Liver (tissue), 9 donors: Measurements from ENCODE around the gene FGD4. TPM values are rescaled to one million over a fixed set of nuclear protein-coding genes. Genes with fewer than 3 reads are reported as not detected.

Experiments
- DNase-seq: peaks from one replicate; pipeline ENCODE4 v3.0.0-alpha.2; 2017; ENCODE audit warnings: low spot score
- H3K27ac ChIP-seq, 2 donors: one replicate each; pipeline ENCODE4 v1.7.0; 2013; ENCODE audit warnings: inconsistent platforms in 2 of 2, low read length in 2 of 2, control low read depth in 1 of 2, low read depth in 1 of 2, mild to moderate bottlenecking in 1 of 2
- H3K27me3 ChIP-seq, 4 donors: one replicate each; pipeline versions ENCODE4 v1.6.1 to v1.7.0; 2013; ENCODE audit warnings: low read length in 3 of 4, inconsistent platforms in 1 of 4, mild to moderate bottlenecking in 1 of 4, moderate library complexity in 1 of 4; ENCODE audit not compliant: control insufficient read depth in 4 of 4, insufficient read depth in 4 of 4
- H3K36me3 ChIP-seq, 4 donors: one replicate each; pipeline versions ENCODE4 v1.6.1 to v1.7.0; 2013; ENCODE audit warnings: low read length in 3 of 4, mild to moderate bottlenecking in 3 of 4, low read depth in 1 of 4, moderate library complexity in 1 of 4; ENCODE audit not compliant: control insufficient read depth in 4 of 4, insufficient read depth in 3 of 4
- H3K4me1 ChIP-seq, 4 donors: one replicate each; pipeline versions ENCODE4 v1.6.1 to v1.7.0; 2013; ENCODE audit warnings: low read length in 3 of 4, mild to moderate bottlenecking in 3 of 4, moderate library complexity in 1 of 4; ENCODE audit not compliant: control insufficient read depth in 4 of 4, insufficient read depth in 4 of 4
- H3K4me3 ChIP-seq, 3 donors: one replicate each; pipeline versions ENCODE4 v1.6.1 to v1.7.0; 2013; ENCODE audit warnings: low read length in 3 of 3, control low read depth in 1 of 3, low read depth in 1 of 3, mild to moderate bottlenecking in 1 of 3
- H3K9ac ChIP-seq, 2 donors: one replicate each; pipeline ENCODE4 v1.7.0; 2013; ENCODE audit warnings: low read length in 2 of 2, mild to moderate bottlenecking in 2 of 2, moderate library complexity in 2 of 2, control low read depth in 1 of 2, low read depth in 1 of 2
- H3K9me3 ChIP-seq, 4 donors: one replicate each; pipeline versions ENCODE4 v1.6.1 to v1.7.0; 2013; ENCODE audit warnings: low read length in 3 of 4; ENCODE audit not compliant: control insufficient read depth in 4 of 4
- ATF3 ChIP-seq: IDR thresholded peaks from 2 replicates; pipeline ENCODE4 v1.6.1; 2016; ENCODE audit warnings: antibody characterized with exemption
- CTCF ChIP-seq: fragments of 150-350 bp; IDR thresholded peaks from 2 replicates; pipeline ENCODE4 v1.5.1; 2017; ENCODE audit warnings: improper control_type of control experiment, low read depth, low read length; ENCODE audit not compliant: missing input control
- EGR1 ChIP-seq, 2 donors: IDR thresholded peaks; 2 replicates each; pipeline ENCODE4 v1.6.1; 2016 to 2018; ENCODE audit warnings: antibody characterized with exemption in 2 of 2, low read depth in 2 of 2
- FOXA1 ChIP-seq: IDR thresholded peaks from 2 replicates; pipeline ENCODE4 v1.6.1; 2016; ENCODE audit warnings: antibody characterized with exemption
- FOXA2 ChIP-seq: IDR thresholded peaks from 2 replicates; pipeline ENCODE4 v1.6.1; 2016; ENCODE audit warnings: antibody characterized with exemption
- GABPA ChIP-seq, 2 donors: IDR thresholded peaks in 1 of 2; conservative IDR thresholded peaks in 1 of 2; 2 replicates each; pipeline ENCODE4 v1.6.1; 2016; ENCODE audit warnings: antibody characterized with exemption in 2 of 2, mild to moderate bottlenecking in 1 of 2, moderate library complexity in 1 of 2
- HNF4A ChIP-seq, 2 donors: conservative IDR thresholded peaks; 2 replicates each; pipeline ENCODE4 v1.6.1; 2016; ENCODE audit warnings: antibody characterized with exemption in 2 of 2, mild to moderate bottlenecking in 2 of 2
- HNF4G ChIP-seq: IDR thresholded peaks from 2 replicates; pipeline ENCODE4 v1.6.1; 2016; ENCODE audit warnings: antibody characterized with exemption
- JUND ChIP-seq, 2 donors: IDR thresholded peaks; 2 replicates each; pipeline ENCODE4 v1.6.1; 2016; ENCODE audit warnings: antibody characterized with exemption in 2 of 2
- MAX ChIP-seq: IDR thresholded peaks from 2 replicates; pipeline ENCODE4 v1.6.1; 2016; ENCODE audit warnings: antibody characterized with exemption
- NR2F2 ChIP-seq: IDR thresholded peaks from 2 replicates; pipeline ENCODE4 v1.6.1; 2016; ENCODE audit warnings: antibody characterized with exemption
- RAD21 ChIP-seq, 2 donors: IDR thresholded peaks; 2 replicates each; pipeline ENCODE4 v1.6.1; 2016; ENCODE audit warnings: antibody characterized with exemption in 2 of 2, mild to moderate bottlenecking in 2 of 2
- REST ChIP-seq: IDR thresholded peaks from 2 replicates; pipeline ENCODE4 v1.6.1; 2016; ENCODE audit warnings: antibody characterized with exemption, mild to moderate bottlenecking
- RXRA ChIP-seq, 2 donors: IDR thresholded peaks; 2 replicates each; pipeline ENCODE4 v1.6.1; 2017 to 2018; ENCODE audit warnings: antibody characterized with exemption in 2 of 2, mild to moderate bottlenecking in 1 of 2
- SP1 ChIP-seq: IDR thresholded peaks from 2 replicates; pipeline ENCODE4 v1.6.1; 2018; ENCODE audit warnings: antibody characterized with exemption, mild to moderate bottlenecking
- TAF1 ChIP-seq: conservative IDR thresholded peaks from 2 replicates; pipeline ENCODE4 v1.6.1; 2016; ENCODE audit warnings: antibody characterized with exemption, mild to moderate bottlenecking
- YY1 ChIP-seq: IDR thresholded peaks from 2 replicates; pipeline ENCODE4 v1.6.1; 2016; ENCODE audit warnings: antibody characterized with exemption, mild to moderate bottlenecking
- ZBTB33 ChIP-seq: IDR thresholded peaks from 2 replicates; pipeline ENCODE4 v1.6.1; 2016; ENCODE audit warnings: antibody characterized with exemption
- WGBS: extraction: QIAGEN DNeasy Blood & Tissue Kit; methylation state at CpG from one replicate; pipeline ENCODE4 v1.1.7; 2013; 5-methylcytosine and 5-hydroxymethylcytosine counted together
- polyA plus RNA-seq, 2 donors: library from polyadenylated mRNA; stranded (reverse) in 1 of 2; unstranded in 1 of 2; fragments of 200-250 nt in 1 of 2; fragments of >200 nt in 1 of 2; fragmentation: Nextera tagmentation in 1 of 2; extraction: Ambion mirVana in 1 of 2; gene quantifications; one replicate each; pipeline versions ENCODE4 v1.2.1 to v1.2.3, GENCODE V29; 2013 to 2015
- total RNA-seq, 2 donors: library from RNA; depleted of rRNA; stranded (reverse); fragments of >200 nt; gene quantifications; one replicate each; pipeline ENCODE4 v1.2.3, GENCODE V29; 2014
- donor health status: healthy.
- donor health status: healthy.
- donor health status: healthy.
- donor health status: healthy.
- donor health status: healthy.

The FGD4 gene
- total and polyA plus RNA-seq, 4 donors = 3.8 to 26.4 (median 9.0) TPM

DNA sequence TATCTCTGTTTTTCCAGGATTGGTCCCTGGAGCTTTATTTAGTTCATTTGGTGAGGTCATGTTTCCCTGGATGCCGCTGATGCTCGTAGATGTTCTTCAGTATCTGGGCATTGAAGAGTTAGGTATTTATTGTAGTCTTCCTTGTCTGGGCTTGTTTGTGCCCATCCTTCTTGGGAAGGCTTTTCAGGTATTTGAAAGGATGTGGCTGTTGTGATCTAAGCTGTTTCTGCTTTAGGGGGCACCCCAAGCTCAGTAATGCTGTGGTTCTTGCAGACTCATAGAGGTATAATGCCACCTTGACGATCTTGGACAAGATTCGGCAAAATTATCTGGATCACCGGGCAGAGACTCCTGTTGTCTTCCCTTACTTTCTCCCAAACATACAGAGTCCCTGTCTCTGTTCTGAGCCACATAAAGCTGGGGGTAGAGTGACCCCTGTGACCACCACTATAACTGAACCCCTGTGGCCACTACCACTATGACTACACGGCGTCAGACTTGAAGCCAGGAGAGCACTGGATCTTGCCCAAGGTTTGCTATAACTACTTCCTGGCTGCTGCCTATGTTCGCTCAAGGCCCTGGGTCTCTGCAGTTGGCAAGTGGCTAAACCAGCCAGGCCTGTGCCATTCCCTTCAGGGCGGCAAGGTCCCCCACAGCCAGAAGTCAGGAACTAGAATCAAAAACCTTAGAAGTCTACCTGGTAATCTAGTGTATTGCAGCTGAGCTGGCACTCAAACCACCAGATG is 40.9 kb downstream of the FGD4 start:
- Histone ChIP-seq H3K4me3 (no peak overlapping the region), H3K9ac (no peak overlapping the region), H3K27me3 (no peaks in the 10 kb centered on the region), H3K36me3 (no peaks in the 10 kb centered on the region), H3K4me1 (peaks cover 0 to 2% (median 0%) of the 10 kb centered on the region in 4 donors), H3K27ac (no peak overlapping the region), H3K9me3 (no peaks in the 10 kb centered on the region)
- TF ChIP-seq EGR1 (IDR thresholded peaks at IDR 0.05; ENCODE audit: low read depth in 2 of 2) = no peak
- no peak for DNase-seq
- WGBS = 92% methylated on average over 9 of the region's 9 CpGs

GRCh38 chr12:32443491-32443890 is 44.1 kb downstream of the FGD4 start:
- Histone ChIP-seq H3K9ac (no peak overlapping the region), H3K36me3 (no peaks in the 10 kb centered on the region), H3K4me1 (peaks cover 0 to 3% (median 0%) of the 10 kb centered on the region in 4 donors), H3K4me3 (no peak overlapping the region), H3K27me3 (no peaks in the 10 kb centered on the region), H3K27ac (no peak overlapping the region), H3K9me3 (no peaks in the 10 kb centered on the region)
- 96% methylated on average over 4 of the region's 4 CpGs for WGBS
- no peak for TF ChIP-seq RXRA (IDR thresholded peaks at IDR 0.05)
- TF ChIP-seq FOXA2 = no peak
- no peak for TF ChIP-seq YY1
- TF ChIP-seq FOXA1 = no peak
- TF ChIP-seq GABPA (IDR thresholded peaks at IDR 0.05 in 1 of 2, conservative IDR thresholded peaks at IDR 0.05 in 1 of 2) = no peak
- TF ChIP-seq REST = no peak
- no peak for TF ChIP-seq ATF3
- TF ChIP-seq HNF4A (conservative IDR thresholded peaks at IDR 0.05) = no peak
- no peak for TF ChIP-seq MAX
- no peak for TF ChIP-seq RAD21 (IDR thresholded peaks at IDR 0.05)
- TF ChIP-seq NR2F2 = no peak
- TF ChIP-seq CTCF = no peak
- no peak for TF ChIP-seq EGR1 (IDR thresholded peaks at IDR 0.05; ENCODE audit: low read depth in 2 of 2)
- no peak for TF ChIP-seq SP1
- TF ChIP-seq JUND (IDR thresholded peaks at IDR 0.05) = no peak
- TF ChIP-seq TAF1 = no peak
- TF ChIP-seq ZBTB33 = no peak
- TF ChIP-seq HNF4G = no peak
- DNase-seq = no peak
